Suprapubic skin (tissue), 3 donors: ENCODE measurements around the gene RINL.
"Not testable (repeated sequence)": the region's sequence is repeated elsewhere in the genome, so short reads cannot be mapped to it uniquely, and the experiment has no call there.

Experiments
- POLR2A ChIP-seq, 2 donors: fragments of 450-650 bp; IDR thresholded peaks; one replicate each; pipeline ENCODE4 v1.6.1; 2017; ENCODE audit warnings: antibody characterized with exemption in 2 of 2, mild to moderate bottlenecking in 2 of 2, moderate library complexity in 2 of 2
- TF ChIP-seq, protein P1 (sequence below), 2 donors: fragments of 200-600 bp in 1 of 2; fragments of 450-650 bp in 1 of 2; sonication (generic) in 1 of 2; IDR thresholded peaks; one replicate each; pipeline ENCODE4 v1.5.1; 2016 to 2019; ENCODE audit warnings: antibody characterized with exemption in 2 of 2, mild to moderate bottlenecking in 1 of 2, moderate library complexity in 1 of 2

DNA sequence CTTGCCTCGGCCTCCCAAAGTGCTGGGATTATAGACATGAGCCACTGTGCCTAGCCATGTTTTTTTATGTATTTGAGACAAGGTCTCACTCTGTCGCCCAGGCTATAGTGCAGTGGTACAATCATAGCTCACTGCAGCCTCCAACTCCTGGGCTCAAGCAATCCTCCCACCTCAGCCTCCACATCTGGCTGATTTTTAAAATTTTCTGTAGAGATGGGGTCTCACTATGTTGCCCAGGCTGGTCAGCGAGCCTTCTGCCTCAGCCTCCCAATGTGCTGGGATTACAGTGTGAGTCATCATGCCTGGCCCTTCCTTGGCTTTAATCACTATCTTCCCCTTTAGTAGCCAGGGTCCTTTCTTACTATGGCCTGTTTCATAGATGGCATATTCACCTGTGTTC, 6.6 kb upstream of the RINL start:
- TF ChIP-seq, protein P1, sequence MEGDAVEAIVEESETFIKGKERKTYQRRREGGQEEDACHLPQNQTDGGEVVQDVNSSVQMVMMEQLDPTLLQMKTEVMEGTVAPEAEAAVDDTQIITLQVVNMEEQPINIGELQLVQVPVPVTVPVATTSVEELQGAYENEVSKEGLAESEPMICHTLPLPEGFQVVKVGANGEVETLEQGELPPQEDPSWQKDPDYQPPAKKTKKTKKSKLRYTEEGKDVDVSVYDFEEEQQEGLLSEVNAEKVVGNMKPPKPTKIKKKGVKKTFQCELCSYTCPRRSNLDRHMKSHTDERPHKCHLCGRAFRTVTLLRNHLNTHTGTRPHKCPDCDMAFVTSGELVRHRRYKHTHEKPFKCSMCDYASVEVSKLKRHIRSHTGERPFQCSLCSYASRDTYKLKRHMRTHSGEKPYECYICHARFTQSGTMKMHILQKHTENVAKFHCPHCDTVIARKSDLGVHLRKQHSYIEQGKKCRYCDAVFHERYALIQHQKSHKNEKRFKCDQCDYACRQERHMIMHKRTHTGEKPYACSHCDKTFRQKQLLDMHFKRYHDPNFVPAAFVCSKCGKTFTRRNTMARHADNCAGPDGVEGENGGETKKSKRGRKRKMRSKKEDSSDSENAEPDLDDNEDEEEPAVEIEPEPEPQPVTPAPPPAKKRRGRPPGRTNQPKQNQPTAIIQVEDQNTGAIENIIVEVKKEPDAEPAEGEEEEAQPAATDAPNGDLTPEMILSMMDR (IDR thresholded peaks at IDR 0.05): not testable (repeated sequence)
- TF ChIP-seq POLR2A (IDR thresholded peaks at IDR 0.05): not testable (repeated sequence)
